ES-I3 (cell line): ENCODE data around the gene GREM1.

Experiments
- H3K36me3 ChIP-seq: 2 replicates; pipeline ENCODE4 v1.6.1; 2013; ENCODE audit warnings: mild to moderate bottlenecking, low read length, control low read depth, moderate library complexity; ENCODE audit not compliant: insufficient read depth
- H3K4me1 ChIP-seq: 2 replicates; pipeline ENCODE4 v1.6.1; 2013; ENCODE audit warnings: mild to moderate bottlenecking, control low read depth, low read length; ENCODE audit not compliant: insufficient read depth
- H3K9ac ChIP-seq: 2 replicates; pipeline ENCODE4 v1.6.1; 2013; ENCODE audit warnings: low read depth, mild to moderate bottlenecking, low read length, moderate library complexity
- H3K9me3 ChIP-seq: 2 replicates; pipeline ENCODE4 v1.6.1; 2013; ENCODE audit warnings: mild to moderate bottlenecking, low read length, moderate library complexity; ENCODE audit not compliant: control insufficient read depth, insufficient read depth

The GREM1 gene

DNA sequence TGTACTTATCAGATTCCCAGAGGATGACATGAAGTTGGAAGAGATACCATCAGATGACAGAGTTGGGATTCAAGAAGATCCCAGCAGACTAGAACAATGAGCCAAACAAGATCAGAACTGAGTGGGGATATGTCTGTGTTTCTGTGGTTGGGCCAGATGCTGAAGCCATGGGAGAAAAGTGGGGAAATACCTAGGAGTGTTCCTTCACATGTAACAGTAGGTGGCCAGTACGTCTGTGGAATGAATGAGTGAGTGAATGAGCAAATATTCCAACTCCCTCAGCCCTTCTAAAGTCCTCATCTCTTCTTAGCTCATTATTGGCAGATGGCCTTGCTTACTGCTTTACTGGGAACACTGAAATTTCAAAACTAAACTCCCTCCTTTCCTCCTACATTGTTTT lies 32.2 kb upstream of the GREM1 start:
- Histone ChIP-seq H3K4me1 (no peaks in the 10 kb centered on the region; the same call in none of the 2 replicates), H3K9ac (no peak overlapping the region), H3K36me3 (peaks cover 2% of the 10 kb centered on the region), H3K9me3 (no peaks in the 10 kb centered on the region)

DNA sequence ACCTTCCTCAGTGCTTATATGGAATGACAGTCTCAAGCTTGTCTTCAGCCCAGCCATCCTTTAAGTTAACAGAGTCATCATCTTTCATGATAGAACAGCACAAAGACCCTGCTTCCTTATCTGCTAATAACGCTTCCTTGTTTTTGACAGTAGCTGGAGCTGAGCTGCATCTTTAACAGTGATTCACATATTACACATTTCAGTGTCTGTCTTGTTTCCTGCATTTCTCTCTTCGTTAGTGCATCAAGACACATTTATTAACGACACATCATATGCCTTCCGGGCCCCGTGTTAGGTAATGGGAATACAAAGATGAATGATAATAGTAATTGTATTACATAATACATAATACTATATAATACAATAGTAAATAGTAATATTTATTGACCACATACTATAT lies 30.2 kb upstream of the GREM1 start:
- Histone ChIP-seq H3K9ac (no peak overlapping the region), H3K9me3 (no peaks in the 10 kb centered on the region)

DNA sequence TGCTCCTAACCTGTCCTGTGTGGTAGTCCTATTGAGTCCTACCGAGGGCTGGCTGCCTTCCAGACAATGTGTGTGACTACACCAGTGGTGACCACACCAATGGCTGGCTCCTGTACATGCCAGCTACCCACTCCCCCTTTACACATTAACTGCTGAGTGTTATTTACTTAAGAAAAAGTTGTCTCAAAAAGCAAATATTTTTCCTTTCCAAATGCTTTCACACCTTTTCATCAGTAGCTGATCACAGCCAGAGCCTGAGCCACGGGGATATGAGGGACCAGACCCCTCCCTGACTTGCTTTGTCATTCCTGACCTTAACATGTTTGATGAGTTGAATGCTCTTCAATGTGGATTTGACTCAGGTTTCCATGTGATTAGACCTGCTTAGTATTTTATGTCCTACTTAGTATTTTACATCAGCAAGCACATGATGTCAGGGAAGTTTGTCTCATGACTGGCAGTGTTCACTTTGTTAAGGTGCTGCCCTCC lies 29.6 kb upstream of the GREM1 start:
- Histone ChIP-seq H3K9me3 (no peaks in the 10 kb centered on the region), H3K4me1 (no peaks in the 10 kb centered on the region; the same call in none of the 2 replicates), H3K36me3 (peaks cover 2% of the 10 kb centered on the region), H3K9ac (no peak overlapping the region)

More for the DNA sequence above, 30.2 kb upstream of the GREM1 start:
- peaks cover 2% of the 10 kb centered on the region for H3K36me3 ChIP-seq
- H3K4me1 ChIP-seq = no peaks in the 10 kb centered on the region; the same call in none of the 2 replicates

DNA sequence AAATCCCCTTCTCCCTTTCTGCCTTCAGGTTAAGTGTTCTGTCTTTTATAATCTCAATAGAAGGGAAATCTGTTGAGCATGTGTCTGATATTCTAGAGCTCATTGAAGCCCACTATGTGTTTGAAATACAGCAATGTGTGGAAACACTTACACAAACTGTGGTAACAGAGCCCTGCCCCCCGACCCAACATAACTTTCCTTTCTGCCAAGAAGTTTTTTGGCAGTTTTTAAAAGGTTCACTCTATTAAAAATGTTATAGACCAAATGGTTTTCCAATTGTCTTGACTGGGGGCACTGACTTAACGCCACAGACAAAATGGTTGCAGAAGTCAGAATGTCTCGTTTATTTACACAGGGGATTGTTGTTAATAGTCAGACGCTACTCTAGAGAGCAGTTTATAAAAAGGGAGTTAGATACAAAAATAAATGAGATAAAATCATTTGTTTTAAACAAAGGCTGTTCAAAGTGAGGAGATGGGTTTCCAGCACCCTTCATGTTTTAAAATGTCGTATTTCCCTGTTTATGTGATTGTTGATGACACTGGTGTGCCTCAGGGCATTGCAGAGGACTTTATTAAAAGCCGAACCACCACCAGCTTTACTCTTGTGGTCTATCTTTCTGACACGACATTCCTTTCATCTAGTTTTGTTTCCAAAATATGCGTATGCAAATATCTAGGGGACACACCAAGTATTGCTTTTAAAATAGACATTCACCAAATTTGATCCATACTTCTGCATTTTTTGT lies 26.7 kb upstream of the GREM1 start:
- H3K4me1 ChIP-seq = no peaks in the 10 kb centered on the region; the same call in none of the 2 replicates
- no peaks in the 10 kb centered on the region for H3K9me3 ChIP-seq
- H3K36me3 ChIP-seq = no peaks in the 10 kb centered on the region; the same call in 1 of the 2 replicates
- no peak overlapping the region for H3K9ac ChIP-seq

DNA sequence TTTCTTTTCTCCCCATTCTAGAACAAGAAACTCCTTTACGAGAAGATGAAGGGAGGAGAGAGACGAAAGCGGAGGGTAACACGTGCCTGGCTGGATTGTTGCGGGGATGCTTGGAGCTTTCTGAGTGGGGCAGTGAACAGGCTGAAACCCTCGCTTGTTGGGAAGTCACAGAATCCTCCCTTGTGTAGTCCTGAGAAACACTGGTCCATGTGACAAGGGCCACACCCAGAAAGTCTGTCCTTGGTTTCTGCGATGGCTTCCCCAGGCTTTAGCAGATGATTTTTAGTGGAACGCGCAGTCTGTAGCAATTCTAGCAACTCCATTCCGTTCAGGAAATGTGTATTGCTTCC lies 26.1 kb upstream of the GREM1 start:
- Histone ChIP-seq H3K4me1 (no peaks in the 10 kb centered on the region; the same call in 1 of the 2 replicates), H3K9ac (no peak overlapping the region), H3K9me3 (no peaks in the 10 kb centered on the region), H3K36me3 (no peaks in the 10 kb centered on the region)

DNA sequence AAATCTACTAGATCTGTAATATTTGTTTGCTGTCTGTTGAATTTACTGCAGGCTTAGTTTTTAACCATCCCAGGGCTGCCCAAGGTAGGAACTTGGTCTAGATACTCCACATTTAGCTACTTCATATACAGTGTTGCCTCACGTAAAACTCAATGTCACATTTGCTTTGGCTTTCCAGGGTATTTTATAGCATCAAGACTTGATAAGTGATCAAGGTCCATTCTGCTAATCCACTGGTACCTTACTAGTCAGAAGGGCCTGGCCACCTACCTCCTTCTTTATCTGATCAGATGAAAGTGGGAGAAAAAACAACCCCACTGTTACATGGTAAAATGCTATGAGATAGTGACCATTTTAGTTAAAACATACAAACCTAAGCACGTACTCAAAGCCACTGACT lies 25.5 kb upstream of the GREM1 start:
- H3K4me1 ChIP-seq = no peaks in the 10 kb centered on the region; the same call in 1 of the 2 replicates
- H3K9ac ChIP-seq = no peak overlapping the region
- H3K9me3 ChIP-seq = no peaks in the 10 kb centered on the region
- H3K36me3 ChIP-seq = no peaks in the 10 kb centered on the region

DNA sequence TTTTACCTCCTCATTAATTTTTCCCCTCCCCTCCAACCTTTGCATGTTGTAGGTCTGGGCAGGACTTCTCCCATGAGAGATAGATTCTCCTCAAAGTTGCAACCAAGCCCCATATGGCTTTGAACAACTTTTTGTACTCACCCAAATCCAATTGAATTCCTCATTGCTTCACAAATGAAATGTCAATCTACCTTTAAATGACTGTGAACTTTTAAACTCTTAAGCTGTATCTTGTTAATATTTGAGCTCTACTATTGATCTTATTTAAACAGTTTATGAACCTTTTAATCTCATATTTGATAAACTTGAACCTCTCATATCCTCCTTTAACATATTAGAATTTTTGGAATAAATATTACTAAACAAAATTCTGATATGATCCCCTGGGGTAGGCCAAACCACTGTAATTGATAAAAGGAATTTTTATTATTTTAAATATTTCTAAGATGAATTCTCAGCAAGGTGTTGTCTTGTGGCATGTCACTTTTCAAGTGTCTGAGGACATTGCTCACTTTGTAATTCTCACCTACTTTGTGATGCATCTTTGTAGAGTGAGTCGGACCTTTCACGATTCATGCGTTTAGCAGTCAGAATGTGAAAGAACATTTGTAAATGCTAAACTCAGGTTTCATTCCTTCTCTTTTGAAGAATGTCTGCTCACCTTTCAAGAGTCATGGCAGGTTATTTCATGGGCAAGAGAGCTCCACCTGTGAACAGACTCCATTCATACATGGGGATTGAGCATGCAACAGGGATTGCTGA lies 23.4 kb upstream of the GREM1 start:
- H3K9ac ChIP-seq = no peak overlapping the region
- H3K9me3 ChIP-seq = no peaks in the 10 kb centered on the region; the same call in 1 of the 2 replicates
- H3K4me1 ChIP-seq = no peaks in the 10 kb centered on the region; the same call in 1 of the 2 replicates
- no peaks in the 10 kb centered on the region; the same call in 1 of the 2 replicates for H3K36me3 ChIP-seq

DNA sequence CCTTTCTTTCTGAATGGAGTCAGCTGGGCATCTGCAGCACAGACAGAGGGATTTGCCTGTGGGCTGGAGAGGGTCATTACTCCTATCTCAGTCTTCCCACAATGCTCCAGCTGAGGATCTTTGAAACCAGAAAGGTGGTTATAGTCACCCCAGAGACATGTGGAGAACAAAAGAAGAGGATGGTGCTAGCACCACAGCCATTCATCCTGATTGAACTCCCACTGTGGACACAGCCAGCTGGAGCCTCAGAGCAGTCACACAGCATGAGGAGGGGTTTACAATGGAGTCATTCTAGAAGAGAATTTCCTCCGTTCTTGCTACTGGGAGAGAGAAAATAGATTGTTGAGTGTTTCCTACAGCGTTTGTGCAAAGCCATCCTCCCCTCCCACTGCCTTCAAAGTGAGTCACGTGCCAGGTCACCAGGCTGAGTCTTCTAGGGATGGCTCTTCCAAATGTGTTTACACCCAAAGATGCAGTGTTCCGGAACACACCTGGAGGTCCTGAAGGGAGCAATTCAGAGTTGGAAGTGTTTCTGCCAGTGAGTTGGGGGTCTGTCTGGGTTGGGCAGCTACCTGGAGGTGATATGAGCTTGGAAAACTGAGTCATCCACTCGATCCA lies 18.9 kb upstream of the GREM1 start:
- H3K36me3 ChIP-seq = no peaks in the 10 kb centered on the region; the same call in 1 of the 2 replicates
- H3K9me3 ChIP-seq = no peaks in the 10 kb centered on the region; the same call in 1 of the 2 replicates
- H3K9ac ChIP-seq = no peak overlapping the region
- H3K4me1 ChIP-seq = no peaks in the 10 kb centered on the region; the same call in 1 of the 2 replicates

DNA sequence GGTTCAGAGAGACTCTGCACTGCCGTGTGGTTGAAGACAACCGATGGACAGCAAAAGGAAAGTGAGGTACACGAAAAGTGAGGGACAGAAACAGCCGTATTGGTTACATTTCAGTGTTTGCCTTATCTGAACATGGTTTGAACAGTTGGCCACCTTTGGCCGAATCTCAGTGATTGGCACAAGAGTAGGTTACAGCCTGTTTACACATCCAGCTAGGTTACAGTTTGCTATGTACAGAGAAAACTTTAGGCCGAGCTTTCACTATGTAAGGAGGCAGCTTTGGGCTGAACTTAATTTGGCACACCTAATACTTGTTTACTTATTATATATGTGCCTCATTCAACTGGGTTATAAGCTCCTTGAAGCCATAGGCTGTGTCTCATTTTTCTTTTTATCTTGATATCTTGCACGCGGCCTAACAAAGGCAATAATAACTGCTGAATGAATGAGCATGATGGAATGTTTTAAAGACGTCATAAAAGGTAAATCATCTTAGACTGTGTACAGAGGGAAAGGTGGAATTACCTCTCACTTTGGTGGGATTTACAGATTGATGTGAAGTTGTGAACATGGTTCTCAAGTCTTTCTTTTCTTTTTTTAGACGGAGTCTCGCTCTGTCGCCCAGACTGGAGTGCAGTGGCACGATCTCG lies 17.2 kb upstream of the GREM1 start:
- Histone ChIP-seq H3K9ac (no peak overlapping the region), H3K36me3 (no peaks in the 10 kb centered on the region; the same call in 1 of the 2 replicates), H3K4me1 (peaks cover 4% of the 10 kb centered on the region; the same call in 1 of the 2 replicates), H3K9me3 (no peaks in the 10 kb centered on the region; the same call in 1 of the 2 replicates)

DNA sequence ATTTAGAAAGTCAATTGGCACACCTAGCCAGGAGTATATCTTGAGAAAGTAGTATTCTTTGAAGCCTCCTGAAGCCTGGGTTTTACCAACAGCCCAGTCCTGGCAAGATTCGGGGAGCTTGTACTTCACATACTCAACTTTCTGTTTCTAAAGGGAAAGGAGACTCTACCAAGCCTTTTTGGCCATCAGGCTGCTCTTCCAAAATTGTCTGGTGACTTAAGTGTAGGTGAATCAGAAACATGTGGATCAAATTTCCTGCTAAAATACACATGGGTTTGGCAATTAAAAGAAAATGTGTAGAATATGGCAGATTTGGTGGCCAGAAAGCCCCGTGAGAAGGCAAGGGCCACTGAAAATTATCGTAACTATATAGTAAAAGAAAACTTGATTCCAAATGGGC lies 15.9 kb upstream of the GREM1 start:
- Histone ChIP-seq H3K4me1 (peaks cover 4% of the 10 kb centered on the region; the same call in 1 of the 2 replicates), H3K36me3 (no peaks in the 10 kb centered on the region; the same call in 1 of the 2 replicates), H3K9ac (no peak overlapping the region), H3K9me3 (no peaks in the 10 kb centered on the region; the same call in 1 of the 2 replicates)

DNA sequence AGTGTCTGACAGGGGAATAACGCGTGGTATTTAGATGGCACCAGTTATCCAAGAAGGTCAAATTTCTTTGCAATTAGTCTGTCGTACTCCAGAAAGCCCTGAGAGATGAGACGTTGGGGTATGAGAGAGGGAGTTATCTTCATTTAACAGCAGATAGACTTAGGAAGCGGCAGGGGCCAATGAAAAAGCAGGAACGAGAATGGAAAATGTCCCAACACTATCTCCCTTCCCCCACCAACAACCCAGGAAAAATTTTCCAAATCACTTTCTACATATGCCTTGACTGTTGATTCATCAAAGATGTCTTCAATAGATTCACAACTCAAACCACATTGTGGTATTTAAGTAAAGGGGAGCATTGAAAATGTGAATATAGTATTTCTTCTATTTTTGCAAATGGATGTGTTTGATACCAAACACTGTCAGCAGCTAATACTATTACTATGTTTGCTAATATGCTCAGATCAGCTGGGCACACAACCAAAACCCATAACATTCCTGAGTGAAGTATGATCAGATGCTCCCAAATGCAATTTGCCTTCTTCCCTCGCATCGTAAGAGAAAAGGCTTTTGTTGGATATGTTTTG lies 13.3 kb upstream of the GREM1 start:
- no peak overlapping the region for H3K9ac ChIP-seq
- H3K4me1 ChIP-seq = peaks cover 4% of the 10 kb centered on the region; the same call in 1 of the 2 replicates
- no peaks in the 10 kb centered on the region; the same call in 1 of the 2 replicates for H3K9me3 ChIP-seq
- H3K36me3 ChIP-seq = no peaks in the 10 kb centered on the region; the same call in 1 of the 2 replicates

DNA sequence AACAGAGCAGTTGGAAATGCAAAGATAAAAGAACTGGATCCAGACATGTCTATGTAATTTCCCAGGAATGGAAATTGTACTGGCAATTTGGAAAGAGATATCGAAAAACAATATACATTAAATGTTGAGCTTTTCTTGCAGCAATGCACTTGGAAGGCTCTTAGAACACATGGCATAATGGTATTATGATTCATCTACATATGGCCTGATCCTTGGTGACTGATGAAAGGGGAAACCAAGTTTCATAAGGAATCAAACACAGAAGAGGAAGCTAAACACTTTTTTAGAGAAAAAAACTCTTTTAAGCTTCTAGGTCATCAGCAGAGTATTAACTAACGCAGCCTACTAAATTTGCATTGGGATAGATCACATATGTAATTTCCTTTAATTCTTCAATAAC lies 12.4 kb upstream of the GREM1 start:
- Histone ChIP-seq H3K9ac (no peak overlapping the region), H3K9me3 (no peaks in the 10 kb centered on the region), H3K4me1 (peaks cover 4% of the 10 kb centered on the region; the same call in 1 of the 2 replicates), H3K36me3 (no peaks in the 10 kb centered on the region)

DNA sequence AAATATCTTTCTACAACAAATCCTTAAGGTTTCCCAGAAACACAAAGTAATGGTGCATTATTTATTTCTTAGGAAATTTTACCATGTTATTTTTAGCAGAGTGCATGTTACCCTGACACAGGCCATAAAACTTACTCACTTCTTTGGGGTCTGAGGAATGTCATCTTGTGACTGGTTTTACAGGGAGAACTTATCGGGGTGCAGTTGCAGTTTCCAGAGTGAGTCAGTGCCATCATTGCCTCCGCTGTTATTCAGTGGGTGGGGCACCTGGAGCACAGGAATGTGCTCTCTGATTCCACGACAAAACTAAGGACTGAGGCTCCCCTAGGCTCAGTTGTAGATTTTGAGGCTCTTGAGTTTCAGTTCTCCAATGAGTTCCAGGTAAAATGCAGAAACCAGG lies 11.1 kb upstream of the GREM1 start:
- no peaks in the 10 kb centered on the region for H3K36me3 ChIP-seq
- H3K4me1 ChIP-seq = peaks cover 4% of the 10 kb centered on the region; the same call in 1 of the 2 replicates
- no peaks in the 10 kb centered on the region for H3K9me3 ChIP-seq
- no peak overlapping the region for H3K9ac ChIP-seq
